ENCODE measurements around the gene LIMS1.
"Not testable (repeated sequence)": the region's sequence is repeated elsewhere in the genome, so short reads cannot be mapped to it uniquely, and the experiment has no call there.

The LIMS1 gene

GRCh38 chr2:108533832-108534583 is at the start of gene LIMS1:
TSS of gene LIMS1 (plus strand) at chr2:108534470. CDS start at chr2:108534563, 93 bp downstream.
- peak; percentile 87 for DNase-seq

DNA sequence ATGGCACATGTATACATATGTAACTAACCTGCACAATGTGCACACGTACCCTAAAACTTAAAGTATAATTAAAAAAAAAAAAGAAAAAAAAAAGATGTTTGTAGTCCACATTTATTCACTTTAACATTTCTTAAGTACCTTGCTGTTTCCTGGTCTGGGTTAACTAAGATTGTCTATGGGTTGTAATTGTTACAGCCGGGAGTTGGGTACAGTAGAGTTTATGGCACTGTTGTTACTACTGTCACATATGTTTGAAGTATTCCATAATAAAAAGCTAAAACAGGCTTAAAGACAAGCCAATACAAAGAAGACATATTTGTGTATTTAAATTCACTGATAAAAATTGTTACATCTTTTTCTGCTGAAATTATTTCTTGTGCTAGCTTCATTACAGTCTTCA is 49.0 kb upstream of the LIMS1 start:
- DNase-seq: no peak

- no peak for DNase-seq
Measured at GRCh38 chr2:108490506-108491122, 43.7 kb upstream of the LIMS1 start.

- DNase-seq: no peak
Measured at GRCh38 chr2:108491848-108492247, 42.4 kb upstream of the LIMS1 start.

- no peak for DNase-seq
Measured at GRCh38 chr2:108492364-108492763, 41.9 kb upstream of the LIMS1 start.

- not testable (repeated sequence) for DNase-seq
Measured at GRCh38 chr2:108496167-108496566, 38.1 kb upstream of the LIMS1 start.

DNA sequence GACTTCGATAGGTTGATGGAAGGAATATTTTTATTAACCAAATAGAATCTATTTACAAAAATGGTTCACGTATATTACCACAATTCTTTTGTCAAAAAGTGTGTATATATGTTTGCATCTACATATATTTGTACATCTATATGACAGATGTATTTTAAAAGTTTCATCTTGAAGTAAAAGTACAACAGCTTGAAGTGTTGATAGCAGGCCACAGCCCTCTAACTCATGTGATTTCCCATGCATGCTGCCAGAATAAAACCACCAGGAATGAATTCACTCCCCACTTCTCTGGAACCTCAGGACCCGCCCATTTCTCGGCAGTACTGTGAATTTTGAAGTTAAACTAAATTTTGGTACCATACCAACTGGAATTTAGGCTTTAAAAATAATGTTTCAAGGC is 26.6 kb upstream of the LIMS1 start:
- DNase-seq: not testable (repeated sequence)

DNA sequence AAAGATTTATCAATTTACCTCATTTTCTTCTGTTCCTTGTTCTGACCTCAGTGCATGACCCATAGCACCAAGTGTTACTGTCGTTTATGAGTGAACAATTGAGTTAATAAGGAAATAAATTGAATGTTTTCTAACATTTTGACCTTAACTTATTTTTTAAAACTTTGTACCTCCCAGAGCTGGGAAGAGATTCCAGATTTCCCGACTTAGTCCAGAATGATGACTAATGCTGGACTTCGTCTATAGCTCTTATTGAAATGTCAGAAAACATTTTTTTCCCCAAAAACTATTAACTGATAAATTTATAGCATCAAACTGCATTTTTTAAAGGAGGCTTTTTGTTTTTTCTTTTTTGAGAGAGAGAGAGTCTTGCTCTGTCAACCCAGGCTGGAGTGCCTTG is 21.8 kb upstream of the LIMS1 start:
- DNase-seq: not testable (repeated sequence)

DNA sequence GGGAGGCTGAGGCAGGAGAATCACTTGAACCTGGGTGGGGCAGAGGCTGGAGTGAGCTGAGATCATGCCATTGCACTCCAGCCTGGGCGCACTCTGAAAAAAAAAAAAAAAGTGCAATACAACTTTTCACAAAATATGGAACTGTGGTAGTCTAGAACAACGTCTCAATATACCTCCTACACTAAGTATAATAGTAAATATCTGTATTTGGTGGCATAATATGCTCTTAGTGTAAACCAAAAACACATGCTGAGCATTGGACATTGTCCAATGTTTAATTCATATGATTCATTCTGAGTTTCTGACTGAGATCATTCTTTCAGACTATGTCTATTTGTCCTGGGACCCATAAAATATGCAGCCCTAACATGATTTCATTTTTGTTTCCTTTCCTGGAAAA is 19.8 kb upstream of the LIMS1 start:
- DNase-seq: not testable (repeated sequence)

DNA sequence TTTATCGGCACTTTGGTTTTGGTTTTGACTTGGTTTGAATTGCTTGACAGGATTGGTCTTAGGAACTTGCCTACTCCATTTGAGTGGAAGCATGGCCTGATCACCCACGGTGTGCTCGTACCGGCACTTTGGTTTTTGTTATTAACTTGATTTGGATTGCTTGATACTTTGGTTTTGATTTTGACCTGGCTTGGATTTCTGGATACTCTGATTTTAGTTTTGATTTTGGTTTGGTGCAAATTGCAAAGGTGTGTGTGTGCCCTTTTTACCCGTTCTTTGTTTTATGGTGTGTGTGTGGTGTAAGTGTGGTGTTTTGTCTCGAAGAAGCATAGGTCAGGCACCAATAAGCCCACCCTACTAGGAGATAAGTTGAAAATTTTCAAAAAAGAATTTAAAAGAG is 9.6 kb upstream of the LIMS1 start:
- not testable (repeated sequence) for DNase-seq

DNA sequence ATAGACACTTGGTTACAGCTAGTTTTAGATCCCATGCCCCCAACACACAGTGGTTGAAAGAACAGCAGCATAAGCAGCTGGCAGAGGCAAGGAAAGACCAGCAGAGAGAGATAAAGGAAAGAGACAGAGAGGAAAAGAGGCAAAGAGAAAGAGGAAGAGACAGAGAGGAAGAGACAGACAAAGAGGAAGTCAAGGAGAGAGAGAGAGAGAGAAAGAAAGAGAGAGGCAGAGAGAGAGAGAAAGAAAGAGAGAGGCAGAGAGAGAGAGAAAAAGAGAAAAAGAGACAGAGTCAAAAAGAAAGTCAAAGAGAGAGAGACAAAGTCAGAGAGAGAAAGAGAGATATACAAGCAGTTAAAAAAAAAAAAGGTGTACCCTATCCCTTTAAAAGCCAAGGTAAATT is 9.0 kb upstream of the LIMS1 start:
- DNase-seq: not testable (repeated sequence)

DNA sequence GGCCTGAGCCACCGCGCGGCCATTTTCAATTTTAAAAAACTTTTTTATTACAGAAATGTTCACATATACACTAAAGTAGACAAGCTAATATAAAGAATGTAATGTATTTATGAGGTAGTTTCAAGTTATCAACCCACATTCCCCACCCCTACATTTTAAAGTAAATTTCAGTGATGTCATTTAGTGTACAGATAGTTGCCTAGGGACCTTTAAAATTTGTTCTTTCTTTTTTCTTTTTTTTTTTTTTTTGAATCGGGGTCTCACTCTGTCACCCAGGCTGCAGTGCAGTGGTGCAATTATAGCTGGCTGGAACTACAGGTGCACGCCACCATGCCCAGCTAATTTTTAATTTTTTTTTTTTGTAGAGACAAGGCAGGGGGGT is 2.6 kb upstream of the LIMS1 start:
- DNase-seq: no peak

- peak; percentile 63 for DNase-seq
Measured at GRCh38 chr2:108534584-108535356, 500 bp downstream of the LIMS1 start.

DNA sequence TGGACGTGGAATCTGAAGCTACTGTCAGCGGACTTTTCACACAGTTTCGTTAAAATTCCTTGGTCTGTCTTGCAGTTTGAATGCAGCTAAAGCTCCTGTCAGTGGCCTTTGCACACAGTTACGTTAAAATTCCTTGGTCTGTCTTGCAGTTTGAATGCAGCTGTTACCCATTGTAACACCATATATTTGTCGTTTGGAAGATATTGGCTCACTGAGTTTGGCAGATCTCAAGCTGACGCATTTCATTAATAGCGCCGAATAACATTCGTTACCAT is 1.0 kb downstream of the LIMS1 start:
- DNase-seq: no peak

DNA sequence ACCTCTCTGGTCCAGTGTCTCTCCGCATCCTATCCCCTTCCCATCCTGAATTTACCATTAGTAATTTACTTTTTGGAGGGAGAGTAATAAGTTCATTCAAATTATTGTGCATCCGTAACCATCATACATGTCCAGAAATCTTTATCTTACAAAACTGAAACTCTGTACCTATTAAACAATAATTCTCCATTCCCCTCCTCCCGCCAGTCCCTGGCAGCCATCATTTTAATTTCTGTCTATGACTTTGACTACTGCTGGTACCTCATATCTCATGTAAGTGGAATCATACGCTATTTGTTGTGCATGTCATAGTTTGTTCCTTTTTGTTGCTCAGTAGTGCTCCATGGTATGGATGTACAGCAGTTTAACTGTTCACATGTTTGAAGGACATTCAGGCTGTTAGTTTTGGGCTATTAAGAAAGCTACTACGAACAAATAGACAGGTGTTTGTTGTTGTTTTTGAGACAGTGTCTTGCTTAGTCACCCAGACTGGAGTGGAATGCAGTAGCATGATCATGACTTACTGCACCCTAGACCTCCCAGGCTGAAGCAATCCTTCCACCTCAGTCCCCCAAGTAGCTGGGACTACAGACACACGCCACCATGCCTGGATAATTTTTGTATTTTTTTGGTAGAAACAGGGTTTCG is 2.0 kb downstream of the LIMS1 start:
- no peak for DNase-seq

DNA sequence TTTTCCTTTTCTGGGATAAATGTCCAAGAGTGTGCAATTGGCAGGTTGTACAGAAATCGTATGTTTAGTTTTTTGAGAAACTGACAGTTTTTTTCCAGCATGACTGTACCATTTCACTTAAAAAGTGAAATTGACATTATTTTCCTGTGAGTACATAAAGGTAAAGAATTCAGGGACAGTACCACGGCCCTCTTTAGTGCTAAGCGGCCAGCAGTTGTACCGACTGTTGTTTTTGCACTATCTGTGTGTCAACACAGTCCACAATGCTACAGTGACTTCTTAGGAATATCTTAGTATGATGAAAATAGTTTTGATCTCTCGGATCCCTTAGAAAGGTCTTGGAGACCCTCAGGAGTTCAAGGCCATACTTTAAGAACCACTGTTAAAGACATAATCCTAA is 2.6 kb downstream of the LIMS1 start:
- DNase-seq: no peak

- DNase-seq: no peak
Measured at GRCh38 chr2:108538000-108538625, 3.8 kb downstream of the LIMS1 start.

GRCh38 chr2:108541451-108541850 is 7.2 kb downstream of the LIMS1 start:
- no peak for DNase-seq

- no peak for DNase-seq
Measured at GRCh38 chr2:108542071-108542470, 7.8 kb downstream of the LIMS1 start.

GRCh38 chr2:108547606-108548005 is 13.3 kb downstream of the LIMS1 start:
- no peak for DNase-seq

DNA sequence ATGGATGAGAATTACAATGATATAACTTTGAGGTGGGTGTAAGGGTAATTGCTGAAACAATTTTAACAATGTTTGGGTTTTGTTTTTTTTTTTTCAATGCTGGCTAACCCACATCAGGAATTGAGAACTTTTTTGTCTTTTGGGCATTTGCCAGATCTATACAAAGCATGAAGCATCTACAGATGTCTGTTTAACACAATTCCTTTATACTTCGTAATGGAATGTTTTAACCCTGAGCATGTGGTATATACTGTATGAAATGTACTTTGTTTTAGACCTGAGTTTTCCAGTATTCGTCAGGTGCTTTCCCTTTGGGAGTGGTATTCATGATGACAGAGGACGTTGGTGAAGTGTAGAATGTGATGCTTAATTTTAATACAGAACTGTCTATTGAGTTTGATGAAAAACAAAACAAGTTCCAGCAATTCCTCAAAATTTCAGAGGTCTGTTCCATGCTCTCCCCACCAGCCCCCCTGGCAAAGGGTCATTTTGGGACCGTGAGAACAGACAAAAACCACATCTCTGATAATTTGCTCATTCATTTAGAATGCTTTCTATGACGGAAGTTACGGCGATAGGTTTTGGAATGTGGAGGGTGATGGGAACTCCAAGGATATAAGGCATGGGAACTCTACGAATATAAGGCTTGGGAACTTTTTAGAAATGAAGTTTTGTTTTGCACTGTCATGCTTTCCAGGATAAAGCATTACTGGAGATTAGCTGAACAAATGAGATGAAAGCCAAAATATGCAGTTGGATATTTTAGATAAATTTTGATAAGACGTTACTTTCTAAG is 14.1 kb downstream of the LIMS1 start:
- DNase-seq: no peak

DNA sequence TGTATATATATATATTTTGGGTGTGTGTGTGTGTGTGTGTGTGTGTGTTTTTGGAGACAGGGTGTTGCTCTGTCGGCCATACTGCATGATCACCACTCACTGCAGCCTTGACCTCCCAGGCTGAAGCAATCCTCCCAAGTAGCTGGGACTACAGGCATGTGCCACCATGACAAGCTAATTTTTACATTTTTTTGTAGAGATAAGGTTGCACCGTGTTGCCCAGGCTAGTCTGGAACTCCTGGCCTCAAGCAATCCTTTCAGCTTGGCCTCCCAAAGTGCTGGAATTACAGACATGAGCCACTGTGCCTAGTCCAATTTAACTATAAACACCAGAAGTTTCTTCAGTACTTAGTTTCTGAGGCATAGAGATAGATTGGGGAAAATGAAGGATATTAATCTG is 18.3 kb downstream of the LIMS1 start:
- DNase-seq: no peak

All from activated T-cell treated with anti-CD3 and anti-CD28 coated beads, Interleukin-2, amount 50 U/mL, for 1 hour (primary cell).